ENCODE results near the gene ACOT13.
"Not testable (repeated sequence)": the region's sequence is repeated elsewhere in the genome, so short reads cannot be mapped to it uniquely, and the experiment has no call there.

Gene ACOT13

DNA sequence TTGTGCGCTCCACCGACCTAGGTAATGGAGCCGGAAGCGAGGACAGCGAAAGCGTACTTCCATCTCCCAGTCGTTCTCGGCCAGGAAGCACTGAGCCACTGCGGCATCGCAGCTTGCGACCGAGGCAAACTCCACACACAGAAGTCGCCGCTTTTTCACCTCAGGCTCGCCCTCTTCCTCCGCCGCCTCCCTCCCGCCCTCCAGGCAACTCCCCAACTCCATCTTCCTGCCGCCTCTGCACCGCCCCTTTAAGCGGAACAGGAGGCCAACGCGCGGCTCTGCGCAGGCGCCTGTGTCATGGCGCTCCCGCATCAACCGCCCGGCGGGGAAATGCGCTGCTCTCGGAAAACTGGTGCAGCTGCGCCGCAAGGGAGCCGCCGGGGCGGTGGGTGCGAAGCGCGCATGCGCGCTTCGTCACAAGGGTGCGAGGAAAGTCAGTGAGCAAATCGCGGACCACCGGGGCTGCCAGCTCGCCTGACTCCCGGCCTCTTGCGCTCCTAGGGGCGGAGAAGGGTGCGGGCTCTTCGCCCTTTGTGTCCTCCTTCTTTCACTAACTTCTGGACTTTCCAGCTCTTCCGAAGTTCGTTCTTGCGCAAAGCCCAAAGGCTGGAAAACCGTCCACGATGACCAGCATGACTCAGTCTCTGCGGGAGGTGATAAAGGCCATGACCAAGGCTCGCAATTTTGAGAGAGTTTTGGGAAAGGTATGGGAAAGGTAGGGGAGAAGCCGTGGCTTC, at the start of gene ACOT13, which contains the start of gene TDP2:
ACOT13 (plus strand) TSS at position 437 of the 737 bp plus-strand sequence; CDS start at position 624, 187 bp downstream.
TDP2 (minus strand) TSS at position 259 of the 737 bp plus-strand sequence; CDS start at position 222, 37 bp downstream.
- H3K27me3 ChIP-seq (ENCODE audit: control insufficient read depth, insufficient read depth, low read length): no peaks in the 10 kb centered on the region
- peaks cover 8% of the 10 kb centered on the region for H3K4me1 ChIP-seq (ENCODE audit: control insufficient read depth, insufficient read depth, low read length)
- peak within 1 kb of the TSS; percentile 100 for H3K4me3 ChIP-seq (ENCODE audit: low read length)
- peak within 1 kb of the TSS; percentile 97 for H3K9ac ChIP-seq (ENCODE audit: low read length)
- peaks cover 3% of the 10 kb centered on the region for H3K36me3 ChIP-seq (ENCODE audit: control insufficient read depth, insufficient read depth, low read length)
- peak within 1 kb of the TSS; percentile 88 for H3K27ac ChIP-seq (ENCODE audit: low read depth, low read length)

- Histone ChIP-seq H3K36me3 (ENCODE audit: control insufficient read depth, insufficient read depth, low read length) (no peaks in the 10 kb centered on the region), H3K27ac (ENCODE audit: low read depth, low read length) (no peak overlapping the region), H3K4me3 (ENCODE audit: low read length) (no peak overlapping the region), H3K4me1 (ENCODE audit: control insufficient read depth, insufficient read depth, low read length) (no peaks in the 10 kb centered on the region), H3K9ac (ENCODE audit: low read length) (no peak overlapping the region), H3K27me3 (ENCODE audit: control insufficient read depth, insufficient read depth, low read length) (no peaks in the 10 kb centered on the region)
These were observed 47.2 kb upstream of the ACOT13 start for GRCh38 chr6:24619661-24620060.

DNA sequence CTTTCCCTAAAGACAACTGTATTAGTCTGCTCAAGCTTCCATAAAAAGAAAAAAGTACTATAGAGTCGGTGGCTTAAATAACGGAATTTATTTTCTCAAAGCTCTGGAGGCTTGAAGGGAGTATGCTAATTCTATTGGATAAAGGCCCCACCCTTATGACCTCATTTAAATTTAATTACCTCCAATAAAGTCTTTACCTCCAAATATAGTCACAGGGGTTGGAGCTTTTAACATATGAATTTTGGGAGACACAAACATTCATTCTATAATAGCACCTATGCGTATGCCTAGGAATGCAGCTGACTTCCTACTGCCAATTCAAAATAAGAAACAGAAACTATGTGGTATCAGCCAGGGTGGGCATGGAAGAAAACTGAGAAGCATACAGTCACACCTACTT, 46.2 kb upstream of the ACOT13 start:
- no peaks in the 10 kb centered on the region for H3K36me3 ChIP-seq (ENCODE audit: control insufficient read depth, insufficient read depth, low read length)

DNA sequence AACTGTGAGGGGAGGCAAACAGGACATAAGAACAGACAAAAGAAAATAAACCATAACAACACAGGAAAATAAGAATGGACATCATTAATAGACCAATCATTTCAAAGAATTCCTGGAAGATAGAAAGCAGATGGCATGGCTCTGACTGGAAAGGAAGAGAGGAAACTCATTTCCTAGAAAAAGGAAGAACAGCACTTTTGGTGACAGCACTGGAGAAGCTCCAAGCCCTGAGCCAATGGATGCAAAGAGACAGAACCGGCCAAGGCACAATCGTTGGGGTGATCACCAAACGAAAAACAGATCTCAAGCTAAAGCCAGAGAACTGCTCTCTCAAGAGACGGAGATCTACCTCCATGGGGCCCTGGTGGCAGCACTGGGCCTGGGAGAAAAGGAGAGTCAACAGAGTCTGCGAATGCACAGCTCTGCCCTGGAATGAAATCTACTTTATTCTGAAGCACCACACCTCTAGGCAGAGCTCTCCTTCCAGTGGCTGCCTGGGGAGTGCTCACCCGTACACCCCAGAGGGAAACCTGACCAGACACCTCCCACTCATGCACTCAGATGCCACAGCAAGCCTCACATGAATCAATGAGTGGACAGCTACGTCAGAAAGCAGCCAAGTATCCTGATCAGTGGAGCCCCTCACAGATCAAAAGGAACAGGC, 45.1 kb upstream of the ACOT13 start:
- no peak overlapping the region for H3K27ac ChIP-seq (ENCODE audit: low read depth, low read length)
- H3K4me3 ChIP-seq (ENCODE audit: low read length): no peak overlapping the region
- H3K36me3 ChIP-seq (ENCODE audit: control insufficient read depth, insufficient read depth, low read length): no peaks in the 10 kb centered on the region
- H3K27me3 ChIP-seq (ENCODE audit: control insufficient read depth, insufficient read depth, low read length): no peaks in the 10 kb centered on the region
- H3K4me1 ChIP-seq (ENCODE audit: control insufficient read depth, insufficient read depth, low read length): no peaks in the 10 kb centered on the region
- no peak overlapping the region for H3K9ac ChIP-seq (ENCODE audit: low read length)

More for the DNA sequence above, 46.2 kb upstream of the ACOT13 start:
- H3K4me3 ChIP-seq (ENCODE audit: low read length): no peak overlapping the region
- H3K27ac ChIP-seq (ENCODE audit: low read depth, low read length): no peak overlapping the region
- no peaks in the 10 kb centered on the region for H3K4me1 ChIP-seq (ENCODE audit: control insufficient read depth, insufficient read depth, low read length)
- no peaks in the 10 kb centered on the region for H3K27me3 ChIP-seq (ENCODE audit: control insufficient read depth, insufficient read depth, low read length)
- H3K9ac ChIP-seq (ENCODE audit: low read length): no peak overlapping the region

GRCh38 chr6:24630856-24631505, 35.9 kb upstream of the ACOT13 start:
- Histone ChIP-seq H3K27me3 (ENCODE audit: control insufficient read depth, insufficient read depth, low read length) (no peaks in the 10 kb centered on the region), H3K4me1 (ENCODE audit: control insufficient read depth, insufficient read depth, low read length) (no peaks in the 10 kb centered on the region), H3K9ac (ENCODE audit: low read length) (no peak overlapping the region), H3K36me3 (ENCODE audit: control insufficient read depth, insufficient read depth, low read length) (no peaks in the 10 kb centered on the region), H3K4me3 (ENCODE audit: low read length) (no peak overlapping the region), H3K27ac (ENCODE audit: low read depth, low read length) (no peak overlapping the region)

GRCh38 chr6:24631671-24632070, 35.2 kb upstream of the ACOT13 start:
- H3K27ac ChIP-seq (ENCODE audit: low read depth, low read length): no peak overlapping the region
- H3K36me3 ChIP-seq (ENCODE audit: control insufficient read depth, insufficient read depth, low read length): no peaks in the 10 kb centered on the region
- no peak overlapping the region for H3K9ac ChIP-seq (ENCODE audit: low read length)
- H3K27me3 ChIP-seq (ENCODE audit: control insufficient read depth, insufficient read depth, low read length): no peaks in the 10 kb centered on the region
- no peak overlapping the region for H3K4me3 ChIP-seq (ENCODE audit: low read length)
- no peaks in the 10 kb centered on the region for H3K4me1 ChIP-seq (ENCODE audit: control insufficient read depth, insufficient read depth, low read length)

DNA sequence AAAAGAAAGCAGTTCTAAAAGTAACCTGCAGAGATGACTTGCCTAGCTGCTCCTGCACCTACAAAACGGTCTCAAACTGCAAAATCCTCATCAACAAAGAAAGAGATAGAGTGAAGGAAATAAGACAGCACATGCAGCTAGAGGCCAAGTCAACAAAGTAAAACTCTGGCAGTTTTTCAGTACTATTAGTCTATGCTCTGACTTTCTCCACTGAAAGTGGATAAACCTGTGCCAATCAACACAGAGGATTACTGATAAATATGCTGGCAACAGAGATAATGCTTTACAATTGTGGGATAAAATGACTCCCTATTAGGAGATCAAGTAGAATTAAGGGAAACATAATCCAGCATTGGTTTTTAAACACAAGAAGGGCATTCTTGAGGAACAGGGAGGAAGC, 34.3 kb upstream of the ACOT13 start:
- no peak overlapping the region for H3K27ac ChIP-seq (ENCODE audit: low read depth, low read length)
- H3K36me3 ChIP-seq (ENCODE audit: control insufficient read depth, insufficient read depth, low read length): no peaks in the 10 kb centered on the region
- no peak overlapping the region for H3K4me3 ChIP-seq (ENCODE audit: low read length)
- no peaks in the 10 kb centered on the region for H3K4me1 ChIP-seq (ENCODE audit: control insufficient read depth, insufficient read depth, low read length)
- H3K9ac ChIP-seq (ENCODE audit: low read length): no peak overlapping the region
- no peaks in the 10 kb centered on the region for H3K27me3 ChIP-seq (ENCODE audit: control insufficient read depth, insufficient read depth, low read length)

- H3K27me3 ChIP-seq (ENCODE audit: control insufficient read depth, insufficient read depth, low read length): no peaks in the 10 kb centered on the region
- no peak overlapping the region for H3K4me3 ChIP-seq (ENCODE audit: low read length)
- no peaks in the 10 kb centered on the region for H3K36me3 ChIP-seq (ENCODE audit: control insufficient read depth, insufficient read depth, low read length)
- no peak overlapping the region for H3K9ac ChIP-seq (ENCODE audit: low read length)
- no peak overlapping the region for H3K27ac ChIP-seq (ENCODE audit: low read depth, low read length)
- H3K4me1 ChIP-seq (ENCODE audit: control insufficient read depth, insufficient read depth, low read length): no peaks in the 10 kb centered on the region
These were observed 30.2 kb upstream of the ACOT13 start for GRCh38 chr6:24636681-24637080.

DNA sequence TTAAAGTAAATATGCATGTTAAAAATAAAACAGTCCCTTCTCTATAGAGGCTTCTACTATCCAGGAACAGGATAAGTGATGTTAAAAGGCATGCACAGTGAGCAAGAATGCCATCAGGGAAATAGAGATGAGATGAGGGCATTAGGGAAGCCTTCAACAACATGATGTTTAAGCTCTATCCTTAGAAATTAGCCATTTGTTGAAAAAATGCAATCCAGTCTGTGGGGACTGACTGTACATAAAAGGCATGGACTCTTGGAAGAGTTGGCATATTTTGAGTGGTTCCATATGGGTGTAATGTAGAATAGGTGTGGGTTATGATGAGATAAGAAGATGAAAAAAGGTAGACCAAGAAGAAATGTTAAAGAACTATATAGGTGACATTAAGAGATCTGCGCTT, 26.7 kb upstream of the ACOT13 start:
- Histone ChIP-seq H3K27ac (ENCODE audit: low read depth, low read length) (no peak overlapping the region), H3K4me1 (ENCODE audit: control insufficient read depth, insufficient read depth, low read length) (no peaks in the 10 kb centered on the region), H3K27me3 (ENCODE audit: control insufficient read depth, insufficient read depth, low read length) (no peaks in the 10 kb centered on the region), H3K36me3 (ENCODE audit: control insufficient read depth, insufficient read depth, low read length) (no peaks in the 10 kb centered on the region), H3K9ac (ENCODE audit: low read length) (no peak overlapping the region), H3K4me3 (ENCODE audit: low read length) (no peak overlapping the region)

GRCh38 chr6:24640631-24641030, 26.2 kb upstream of the ACOT13 start:
- H3K27ac ChIP-seq (ENCODE audit: low read depth, low read length); H3K4me3 ChIP-seq (ENCODE audit: low read length); H3K36me3 ChIP-seq (ENCODE audit: control insufficient read depth, insufficient read depth, low read length); H3K27me3 ChIP-seq (ENCODE audit: control insufficient read depth, insufficient read depth, low read length); H3K4me1 ChIP-seq (ENCODE audit: control insufficient read depth, insufficient read depth, low read length); H3K9ac ChIP-seq (ENCODE audit: low read length): not testable (repeated sequence)

DNA sequence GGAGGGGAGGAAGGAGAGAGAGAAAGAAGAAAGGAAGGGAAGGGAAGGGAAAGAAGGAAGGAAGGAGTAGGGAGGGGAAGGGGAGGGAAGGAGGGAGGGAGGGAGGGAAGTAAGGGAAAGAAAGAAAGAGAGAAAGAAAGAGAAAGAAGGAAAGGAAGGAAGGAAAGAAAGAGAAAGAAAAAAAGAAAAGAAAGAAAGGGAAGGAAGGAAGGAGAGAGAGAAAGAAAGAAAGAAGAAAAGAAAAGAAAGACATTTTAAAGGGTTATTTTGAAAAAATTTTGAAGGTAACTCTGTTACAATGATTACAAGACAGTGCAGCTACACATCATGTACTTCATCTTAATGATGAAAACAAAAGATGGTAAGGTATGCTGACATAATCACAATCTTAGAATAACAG, 24.8 kb upstream of the ACOT13 start:
- H3K27me3 ChIP-seq (ENCODE audit: control insufficient read depth, insufficient read depth, low read length): no peaks in the 10 kb centered on the region
- no peak overlapping the region for H3K9ac ChIP-seq (ENCODE audit: low read length)
- H3K36me3 ChIP-seq (ENCODE audit: control insufficient read depth, insufficient read depth, low read length): no peaks in the 10 kb centered on the region
- no peak overlapping the region for H3K27ac ChIP-seq (ENCODE audit: low read depth, low read length)
- H3K4me3 ChIP-seq (ENCODE audit: low read length): no peak overlapping the region
- H3K4me1 ChIP-seq (ENCODE audit: control insufficient read depth, insufficient read depth, low read length): no peaks in the 10 kb centered on the region

DNA sequence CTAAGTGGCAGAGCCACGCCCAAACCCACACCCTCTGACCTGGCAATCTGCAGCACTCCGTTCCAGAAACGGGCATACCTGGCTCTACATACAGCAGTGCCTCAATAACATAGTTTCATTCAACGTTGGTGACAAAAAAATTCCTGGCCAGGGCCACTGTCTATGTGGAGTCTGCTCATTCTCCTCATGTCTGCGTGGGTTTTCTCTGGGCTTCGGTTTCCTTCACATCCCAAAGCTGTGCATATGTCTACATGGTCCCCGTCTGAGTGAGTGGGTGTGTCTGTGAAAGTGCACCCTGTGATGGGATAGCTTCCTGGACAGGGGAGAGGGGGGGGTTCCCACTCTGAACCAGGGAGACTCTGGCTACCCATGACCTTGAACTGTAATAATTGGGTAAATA, 23.0 kb upstream of the ACOT13 start:
- Histone ChIP-seq H3K4me3 (ENCODE audit: low read length) (no peak overlapping the region), H3K27ac (ENCODE audit: low read depth, low read length) (no peak overlapping the region), H3K9ac (ENCODE audit: low read length) (no peak overlapping the region), H3K4me1 (ENCODE audit: control insufficient read depth, insufficient read depth, low read length) (no peaks in the 10 kb centered on the region), H3K27me3 (ENCODE audit: control insufficient read depth, insufficient read depth, low read length) (no peaks in the 10 kb centered on the region), H3K36me3 (ENCODE audit: control insufficient read depth, insufficient read depth, low read length) (no peaks in the 10 kb centered on the region)

All from rectal smooth muscle tissue (tissue), 1 donor.